Measurements from ENCODE around the gene PISD. TPM values are rescaled to one million over a fixed set of nuclear protein-coding genes. Genes with fewer than 3 reads are reported as not detected.

Gene PISD
- total RNA-seq, 1 donor from 2014 or later = 18.4 TPM

DNA sequence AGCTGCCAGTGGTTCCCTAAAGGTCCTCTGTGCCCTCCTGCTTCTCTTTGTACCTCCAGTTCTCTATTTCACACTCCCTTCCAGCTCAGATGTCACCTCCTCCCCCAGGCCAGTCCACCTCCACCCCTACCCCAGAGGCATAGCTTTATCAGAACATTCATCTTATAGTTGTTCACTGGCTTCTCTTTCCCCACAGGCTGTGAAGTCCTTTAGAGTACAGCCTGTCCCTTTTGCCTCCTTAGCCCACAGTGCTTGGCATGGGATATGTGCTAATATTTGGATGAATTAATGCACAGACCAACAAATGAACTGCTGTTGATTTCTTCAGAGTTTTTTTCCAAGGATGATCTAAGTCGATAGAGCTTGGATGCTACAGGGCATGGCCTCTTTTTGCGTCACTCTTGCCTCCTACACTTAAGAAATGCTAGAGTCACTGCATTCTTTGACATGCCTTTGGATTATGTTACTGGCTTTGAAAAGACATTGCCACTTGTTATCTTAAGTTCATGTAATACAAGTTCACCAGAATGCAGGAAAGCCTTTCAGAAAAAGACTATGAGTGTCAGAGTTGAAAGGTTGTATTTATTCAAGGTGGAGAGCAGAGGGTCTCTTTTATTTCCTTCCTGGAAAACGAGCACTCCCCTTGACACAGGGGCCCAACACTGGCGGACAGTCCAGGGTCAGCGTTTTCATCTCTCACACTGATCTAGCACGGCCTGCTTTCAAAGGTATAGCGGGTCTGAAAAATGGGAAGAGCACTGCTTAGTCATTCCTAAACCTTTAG, 75.7 kb downstream of the PISD start:
- DNase-seq (ENCODE audit: missing footprints) (no peak), ATAC-seq (peak; percentile 28)
- intact Hi-C loops (cut with DNase I) = no loop called here

DNA sequence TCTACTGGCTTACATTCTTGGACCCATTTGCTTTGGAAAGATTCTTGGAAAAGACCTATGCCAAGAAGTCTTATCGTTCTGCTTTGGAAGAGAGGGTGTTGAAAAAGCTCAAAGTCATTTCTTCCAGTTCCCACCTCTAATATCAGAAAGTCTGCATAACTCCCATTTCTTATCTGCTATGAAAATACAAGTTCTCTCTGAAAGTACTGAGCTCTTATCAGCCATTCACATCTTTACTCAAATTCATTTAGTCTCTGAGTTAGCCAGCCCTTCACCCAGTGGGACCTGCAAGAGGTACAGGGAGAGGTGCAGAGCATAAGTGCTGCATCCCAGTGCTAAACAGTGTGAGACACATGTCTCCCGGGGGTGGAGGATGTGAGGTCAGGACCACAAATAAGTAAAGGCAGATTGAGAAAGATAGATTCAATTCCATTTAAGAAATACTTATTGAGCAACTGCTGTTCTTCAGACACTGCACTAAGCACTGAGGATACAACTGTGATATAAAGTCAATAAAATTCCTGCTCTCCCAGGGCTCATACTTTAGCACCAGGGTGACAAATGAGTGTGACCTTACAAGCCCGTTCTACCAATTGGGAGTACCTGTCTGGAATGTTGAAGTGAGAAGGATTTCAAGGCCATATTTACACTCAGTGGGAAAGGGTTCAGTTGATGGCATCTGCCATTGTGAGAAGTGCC, 76.7 kb downstream of the PISD start:
- intact Hi-C loops (cut with DNase I) = no loop called here
- ATAC-seq (no peak), DNase-seq (ENCODE audit: missing footprints) (no peak)

DNA sequence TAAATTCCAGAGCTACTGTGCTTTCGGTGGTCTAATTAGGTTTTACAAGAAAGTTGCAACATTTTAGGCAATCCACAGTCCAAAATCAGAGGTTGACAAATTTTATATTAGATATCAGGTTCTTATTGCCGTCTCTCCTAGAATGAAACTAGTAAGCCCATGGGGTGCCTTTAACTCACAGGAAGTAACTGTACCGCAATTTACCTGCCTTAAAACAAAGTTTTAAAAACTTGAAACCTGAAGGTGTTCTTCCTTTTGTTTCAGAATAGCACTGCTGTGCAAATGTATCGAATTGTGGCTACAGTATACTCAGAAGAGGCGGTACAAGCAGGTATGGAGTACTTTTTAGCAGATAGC, 77.2 kb downstream of the PISD start:
- no peak for ATAC-seq
- intact Hi-C loops (cut with DNase I) = no loop called here
- no peak for DNase-seq (ENCODE audit: missing footprints)

- intact Hi-C loops (cut with DNase I) = no loop called here
- DNase-seq (ENCODE audit: missing footprints) = no peak
- ATAC-seq = no peak
These were observed 78.0 kb downstream of the PISD start for GRCh38 chr22:31583861-31584485.

GRCh38 chr22:31579835-31580242, 82.2 kb downstream of the PISD start:
- no peak for ATAC-seq

GRCh38 chr22:31578171-31578570, 83.8 kb downstream of the PISD start:
- DNase-seq (ENCODE audit: missing footprints) (no peak), ATAC-seq (no peak)
- intact Hi-C loops (cut with DNase I) = no loop called here

More at GRCh38 chr22:31579835-31580242, 82.2 kb downstream of the PISD start:
- intact Hi-C loops (cut with DNase I) = no loop called here
- no peak for DNase-seq (ENCODE audit: missing footprints)

GRCh38 chr22:31577711-31578110, 84.3 kb downstream of the PISD start:
- ATAC-seq (no peak), DNase-seq (ENCODE audit: missing footprints) (no peak)
- intact Hi-C loops (cut with DNase I) = no loop called here

- DNase-seq (ENCODE audit: missing footprints) (no peak), ATAC-seq (no peak)
- intact Hi-C loops (cut with DNase I) = no loop called here
These were observed 86.8 kb downstream of the PISD start for GRCh38 chr22:31575190-31575589.

- no peak for ATAC-seq
- intact Hi-C loops (cut with DNase I) = no loop called here
These were observed 87.9 kb downstream of the PISD start for GRCh38 chr22:31574055-31574670.

DNA sequence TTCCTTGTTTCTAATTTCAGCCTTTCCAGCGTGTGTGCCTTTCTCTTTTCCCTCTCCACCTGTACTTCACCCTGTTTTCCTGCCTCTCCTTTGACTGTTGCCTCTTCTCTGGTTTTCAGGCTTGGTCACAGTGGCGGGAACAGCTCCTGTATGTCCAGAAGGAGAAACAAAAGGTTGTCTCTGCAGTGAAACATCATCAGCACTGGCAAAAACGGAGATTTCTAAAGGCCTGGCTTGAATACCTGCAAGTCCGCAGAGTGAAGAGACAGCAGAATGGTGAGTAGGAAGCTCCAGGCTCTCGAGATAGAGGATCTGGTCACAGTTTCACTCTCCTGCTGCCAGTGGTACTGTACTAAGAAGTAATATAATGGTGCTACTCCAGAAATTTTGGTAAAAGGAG, 89.1 kb downstream of the PISD start:
- no peak for ATAC-seq
- DNase-seq (ENCODE audit: missing footprints) = no peak
- intact Hi-C loops (cut with DNase I) = no loop called here

More at GRCh38 chr22:31574055-31574670, 87.9 kb downstream of the PISD start:
- DNase-seq (ENCODE audit: missing footprints) = no peak

DNA sequence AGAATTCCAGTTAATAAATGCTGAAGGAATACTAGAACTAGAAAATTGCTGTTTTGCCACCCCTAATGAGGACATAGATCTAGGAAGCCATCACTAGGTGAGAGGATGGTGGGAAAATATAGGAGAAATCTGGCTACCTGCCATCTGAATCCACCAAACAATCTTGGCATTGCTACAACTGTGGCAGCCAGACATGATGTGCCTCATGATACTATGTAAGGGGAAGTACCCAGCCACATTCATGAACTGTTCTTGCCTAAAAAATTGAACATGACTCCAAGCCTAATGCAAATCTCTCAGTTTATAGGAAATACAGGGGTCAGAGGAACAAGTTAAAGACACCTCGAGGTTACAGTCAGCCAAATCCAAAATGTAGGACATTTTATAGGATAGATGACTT, 92.9 kb downstream of the PISD start:
- ATAC-seq (no peak), DNase-seq (ENCODE audit: missing footprints) (no peak)
- intact Hi-C loops (cut with DNase I) = no loop called here

Small RNA genes lying within 50 kb of the gene (microRNA-seq; reads per million reads assigned to microRNA genes)
- not detected for gene MIR7109

Other genes with a start within 250 kb of the PISD start
- 30.5 TPM for gene EIF4ENIF1, start 172.4 kb downstream of the PISD start, total RNA-seq
- gene SFI1, start 165.7 kb downstream of the PISD start, total RNA-seq = 6.7 TPM
- 11.2 TPM for gene PRR14L, start 87.9 kb upstream of the PISD start, total RNA-seq
- gene DEPDC5, start 91.8 kb upstream of the PISD start, total RNA-seq = 10.9 TPM